Esophagus muscularis mucosa (tissue), 4 donors: ENCODE results near the gene HOXC12. TPM values are rescaled to one million over a fixed set of nuclear protein-coding genes. Genes with fewer than 3 reads are reported as not detected.
A peak's percentile ranks its signal among the peaks of the same experiment; 100 is the strongest.

Source experiments
- DNase-seq: peaks from one replicate; pipeline ENCODE4 v3.0.0-alpha.2; 2017; ENCODE audit errors: extremely low spot score
- H3K27ac ChIP-seq, 4 donors: fragments of 200-600 bp; sonication (generic); replicated peaks in 1 of 4; 1 replicate in 3 of 4; 2 replicates in 1 of 4; pipeline ENCODE4 v1.5.1; 2016 to 2019; ENCODE audit warnings: mild to moderate bottlenecking in 1 of 4
- H3K27me3 ChIP-seq, 4 donors: fragments of 200-600 bp; sonication (generic); one replicate each; pipeline versions ENCODE4 v1.5.1 to v1.6.0; 2016 to 2019
- H3K36me3 ChIP-seq, 4 donors: fragments of 200-600 bp; sonication (generic); one replicate each; pipeline ENCODE4 v1.5.1; 2016 to 2019
- H3K4me1 ChIP-seq, 4 donors: fragments of 200-600 bp; sonication (generic); one replicate each; pipeline ENCODE4 v1.5.1; 2016 to 2019
- H3K4me3 ChIP-seq, 4 donors: fragments of 200-600 bp; sonication (generic); 1 replicate in 2 of 4; 2 replicates in 2 of 4; pipeline ENCODE4 v1.5.1; 2016 to 2019; ENCODE audit warnings: mild to moderate bottlenecking in 4 of 4, moderate library complexity in 1 of 4
- H3K9me3 ChIP-seq, 4 donors: fragments of 200-600 bp; sonication (generic); 1 replicate in 3 of 4; 2 replicates in 1 of 4; pipeline ENCODE4 v1.5.1; 2016 to 2019
- EP300 ChIP-seq: sonication (generic); formaldehyde crosslinking; IDR thresholded peaks from one replicate; pipeline ENCODE4 v1.6.1; 2017; ENCODE audit warnings: antibody characterized with exemption
- POLR2A ChIP-seq: fragments of 450-650 bp; IDR thresholded peaks from one replicate; pipeline ENCODE4 v1.6.1; 2017; ENCODE audit warnings: antibody characterized with exemption, moderate library complexity, mild to moderate bottlenecking, low read depth
- POLR2AphosphoS5 ChIP-seq, 2 donors: sonication (generic); formaldehyde crosslinking; IDR thresholded peaks; one replicate each; pipeline ENCODE4 v1.6.1; 2017; ENCODE audit warnings: antibody characterized with exemption in 2 of 2
- WGBS: methylation state at CpG from one replicate; pipeline ENCODE4 v1.1.5; 2018; 5-methylcytosine and 5-hydroxymethylcytosine counted together
- intact Hi-C: fragments of 100-400 bp; cut with DNase I; formaldehyde crosslinking; loops from one replicate; pipeline ENCODE4 v1.15.1; 2023
- total RNA-seq, 4 donors: library from RNA; depleted of rRNA; stranded (reverse); fragments of >200 nt; gene quantifications; one replicate each; pipeline versions ENCODE4 v1.1.0 to v1.2.1, GENCODE V29; 2016
- TF ChIP-seq, protein P1 (sequence below), 3 experiments: fragments of 200-600 bp in 2 of 3; fragments of 450-650 bp in 1 of 3; sonication (generic) in 2 of 3; IDR thresholded peaks; one replicate each; pipeline ENCODE4 v1.5.1; 2017 to 2019; ENCODE audit warnings: antibody characterized with exemption in 3 of 3, mild to moderate bottlenecking in 2 of 3, moderate library complexity in 1 of 3

The HOXC12 gene
- total RNA-seq, 4 donors from 2014 or later: not detected

DNA sequence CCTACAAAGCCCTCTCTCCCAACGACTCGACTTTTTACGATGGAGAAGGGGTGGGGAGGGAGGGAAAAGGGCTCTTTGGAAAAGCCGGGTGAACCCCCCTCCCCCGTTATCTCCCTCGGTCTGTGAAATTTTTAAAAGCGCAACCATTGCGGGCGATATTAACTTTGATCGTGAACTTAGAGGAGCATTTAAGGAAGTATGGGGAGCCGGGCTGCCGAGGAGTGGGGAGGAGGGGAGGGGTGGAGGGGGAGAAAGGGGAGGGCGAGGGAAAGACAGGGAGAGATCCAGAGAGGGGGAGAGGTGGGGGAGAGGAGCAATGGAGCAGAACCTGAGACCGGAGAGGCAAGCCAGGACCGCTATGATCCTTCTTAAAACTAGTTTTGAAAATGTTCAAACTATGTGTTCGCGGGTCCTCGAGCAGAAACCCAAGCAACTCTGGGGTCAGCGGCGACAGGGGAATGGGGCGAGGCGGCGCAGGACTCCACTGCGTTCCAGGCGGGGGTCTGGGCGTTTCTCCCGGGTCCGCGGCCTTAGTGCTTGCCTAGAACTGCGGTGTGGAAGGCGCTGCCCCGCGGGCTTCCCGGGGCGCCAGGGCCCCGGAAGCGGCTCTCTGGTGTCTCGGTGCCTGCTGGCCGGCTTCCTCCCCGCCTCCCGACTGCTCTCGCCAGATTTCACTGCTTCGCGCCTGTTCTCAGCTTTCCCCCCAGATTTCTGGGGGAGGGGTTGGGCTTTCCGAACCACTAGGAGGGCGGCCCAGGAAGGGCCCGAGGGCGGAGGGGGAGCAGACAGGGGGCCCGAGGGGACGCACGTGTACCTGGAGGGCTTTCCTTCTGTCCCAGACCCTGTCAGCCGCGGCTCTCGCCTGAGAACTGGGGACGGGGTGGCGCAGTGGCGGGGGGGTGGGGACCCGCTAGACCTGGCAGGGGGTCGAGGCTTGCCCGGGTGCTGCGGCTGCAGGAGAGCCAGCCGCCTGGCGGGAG is 19.7 kb downstream of the HOXC12 start, which contains the start of gene HOTAIR:
Gene HOTAIR, minus strand, starts transcription at position 871 of the 980 bp plus-strand sequence.
- no peak for DNase-seq
- TF ChIP-seq, protein P1, sequence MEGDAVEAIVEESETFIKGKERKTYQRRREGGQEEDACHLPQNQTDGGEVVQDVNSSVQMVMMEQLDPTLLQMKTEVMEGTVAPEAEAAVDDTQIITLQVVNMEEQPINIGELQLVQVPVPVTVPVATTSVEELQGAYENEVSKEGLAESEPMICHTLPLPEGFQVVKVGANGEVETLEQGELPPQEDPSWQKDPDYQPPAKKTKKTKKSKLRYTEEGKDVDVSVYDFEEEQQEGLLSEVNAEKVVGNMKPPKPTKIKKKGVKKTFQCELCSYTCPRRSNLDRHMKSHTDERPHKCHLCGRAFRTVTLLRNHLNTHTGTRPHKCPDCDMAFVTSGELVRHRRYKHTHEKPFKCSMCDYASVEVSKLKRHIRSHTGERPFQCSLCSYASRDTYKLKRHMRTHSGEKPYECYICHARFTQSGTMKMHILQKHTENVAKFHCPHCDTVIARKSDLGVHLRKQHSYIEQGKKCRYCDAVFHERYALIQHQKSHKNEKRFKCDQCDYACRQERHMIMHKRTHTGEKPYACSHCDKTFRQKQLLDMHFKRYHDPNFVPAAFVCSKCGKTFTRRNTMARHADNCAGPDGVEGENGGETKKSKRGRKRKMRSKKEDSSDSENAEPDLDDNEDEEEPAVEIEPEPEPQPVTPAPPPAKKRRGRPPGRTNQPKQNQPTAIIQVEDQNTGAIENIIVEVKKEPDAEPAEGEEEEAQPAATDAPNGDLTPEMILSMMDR (IDR thresholded peaks at IDR 0.05): no peak
- no peak for TF ChIP-seq POLR2AphosphoS5 (IDR thresholded peaks at IDR 0.05)
- TF ChIP-seq EP300: no peak
- TF ChIP-seq POLR2A: no peak
- Histone ChIP-seq H3K9me3 (no peaks in the 10 kb centered on the region), H3K4me1 (peaks cover 24 to 30% (median 28%) of the 10 kb centered on the region in 4 donors), H3K36me3 (no peaks in the 10 kb centered on the region), H3K27me3 (peaks cover 16 to 100% (median 97%) of the 10 kb centered on the region in 4 donors), H3K27ac (no peak within 1 kb of the TSS), H3K4me3 (peak within 1 kb of the TSS; percentile 31 to 46 (median 32))
- WGBS: 3% methylated on average over 26 of the region's 63 CpGs
- intact Hi-C loops: no loop called here

DNA sequence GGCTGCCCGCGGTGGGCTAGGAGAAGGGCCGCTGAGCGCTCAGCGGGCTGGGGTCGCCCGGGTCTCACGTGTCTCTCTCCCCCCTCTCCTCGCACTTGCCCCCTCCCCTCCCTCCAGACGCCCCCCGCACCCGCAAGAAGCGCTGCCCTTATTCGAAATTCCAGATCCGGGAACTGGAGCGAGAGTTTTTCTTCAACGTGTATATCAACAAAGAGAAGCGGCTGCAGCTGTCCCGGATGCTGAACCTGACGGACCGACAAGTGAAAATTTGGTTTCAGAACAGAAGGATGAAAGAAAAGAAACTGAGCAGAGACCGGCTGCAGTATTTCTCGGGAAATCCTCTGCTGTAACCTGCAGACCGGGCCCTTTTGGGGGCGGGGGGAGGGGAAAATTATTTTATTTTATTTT is 20.4 kb downstream of the HOXC12 start:
- intact Hi-C loops: no loop called here
- Histone ChIP-seq H3K9me3 (no peaks in the 10 kb centered on the region), H3K4me3 (peak overlapping the region; percentile 31 to 46 (median 32)), H3K27me3 (peaks cover 16 to 100% (median 96%) of the 10 kb centered on the region in 4 donors), H3K4me1 (peaks cover 24 to 30% (median 28%) of the 10 kb centered on the region in 4 donors), H3K36me3 (no peaks in the 10 kb centered on the region), H3K27ac (no peak overlapping the region)
- 2% methylated on average over 16 of the region's 25 CpGs for WGBS
- no peak for DNase-seq
- TF ChIP-seq, protein P1 (IDR thresholded peaks at IDR 0.05): no peak
- TF ChIP-seq POLR2AphosphoS5 (IDR thresholded peaks at IDR 0.05) (no peak), EP300 (no peak), POLR2A (no peak)

DNA sequence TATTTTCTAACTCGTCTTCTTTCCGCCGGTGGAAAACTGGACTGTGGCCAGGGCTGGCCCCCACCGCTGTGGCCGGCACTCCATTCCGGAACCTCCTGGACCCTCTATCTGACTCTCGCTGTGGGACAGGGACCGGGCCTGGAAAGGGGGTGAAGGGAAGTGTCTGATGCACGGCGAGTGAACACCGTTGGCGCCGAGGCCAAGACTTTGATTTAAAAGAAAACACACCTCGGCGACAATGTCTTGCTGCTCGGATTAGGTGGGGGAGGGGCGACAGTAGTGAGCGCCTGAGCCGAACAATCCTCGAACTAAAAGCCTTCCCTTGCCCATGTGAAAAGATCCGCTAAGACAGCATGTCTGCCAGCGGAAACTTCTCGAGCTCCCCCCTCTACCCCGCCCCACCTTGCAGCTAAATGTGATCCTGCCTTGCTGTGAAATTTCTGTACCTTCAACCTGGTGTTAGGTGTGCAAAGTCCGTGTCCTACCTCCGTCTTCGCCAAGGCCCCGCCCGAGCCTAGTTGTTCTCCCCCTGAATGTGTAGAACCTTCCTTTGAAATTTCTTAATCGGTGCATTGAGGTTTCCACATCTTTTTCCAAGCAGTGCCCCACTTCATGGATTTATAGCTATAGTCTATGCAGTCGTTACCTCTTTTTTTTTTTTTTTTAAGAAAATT is 20.9 kb downstream of the HOXC12 start:
- no peaks in the 10 kb centered on the region for H3K9me3 ChIP-seq
- no peaks in the 10 kb centered on the region for H3K36me3 ChIP-seq
- intact Hi-C loops: no loop called here
- 12% methylated on average over 31 of the region's 31 CpGs for WGBS
- no peak for TF ChIP-seq POLR2A
- TF ChIP-seq, protein P1 (IDR thresholded peaks at IDR 0.05): no peak
- no peak for TF ChIP-seq POLR2AphosphoS5 (IDR thresholded peaks at IDR 0.05)
- TF ChIP-seq EP300: no peak
- peaks cover 24 to 30% (median 28%) of the 10 kb centered on the region in 4 donors for H3K4me1 ChIP-seq
- H3K27me3 ChIP-seq: peaks cover 16 to 100% (median 93%) of the 10 kb centered on the region in 4 donors
- no peak overlapping the region for H3K27ac ChIP-seq
- peak overlapping the region in 2 of 4 donors; percentile 31 for H3K4me3 ChIP-seq
- no peak for DNase-seq

DNA sequence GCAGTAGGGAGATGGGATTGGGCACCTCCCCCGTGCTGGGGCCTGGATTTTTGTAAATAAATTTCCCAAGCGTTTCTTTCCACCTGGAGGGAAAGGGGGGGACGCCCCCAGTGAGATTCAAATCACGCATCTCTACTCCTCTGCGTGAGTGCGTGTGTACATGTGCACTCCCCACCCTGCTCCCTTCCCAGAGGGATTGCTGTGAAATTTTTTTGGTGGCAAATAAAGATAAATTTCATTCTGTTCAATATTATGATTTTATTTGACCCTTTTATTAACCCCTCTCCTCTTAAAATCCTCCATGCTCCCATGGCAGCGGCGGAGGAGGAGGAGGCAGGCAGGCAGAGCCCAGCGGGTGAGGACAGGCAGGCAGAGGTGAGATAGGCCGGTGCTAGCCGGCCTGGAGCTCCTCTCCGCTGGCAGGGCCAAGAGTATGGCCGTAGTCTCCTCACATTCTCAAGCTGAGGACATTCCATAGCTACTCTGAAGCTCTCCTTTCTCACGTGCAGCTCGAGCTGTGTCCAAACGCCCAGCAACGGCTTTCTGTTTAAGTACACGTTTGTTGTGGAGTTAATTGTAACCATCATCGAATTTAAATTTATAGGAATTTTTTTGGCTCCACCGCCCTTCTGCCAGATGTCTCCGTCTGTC is 21.6 kb downstream of the HOXC12 start:
- TF ChIP-seq POLR2A: no peak
- no peak for TF ChIP-seq EP300
- TF ChIP-seq, protein P1 (IDR thresholded peaks at IDR 0.05): no peak
- no peak for TF ChIP-seq POLR2AphosphoS5 (IDR thresholded peaks at IDR 0.05)
- peaks cover 16 to 100% (median 89%) of the 10 kb centered on the region in 4 donors for H3K27me3 ChIP-seq
- peaks cover 24 to 30% (median 28%) of the 10 kb centered on the region in 4 donors for H3K4me1 ChIP-seq
- intact Hi-C loops: no loop called here
- H3K9me3 ChIP-seq: no peaks in the 10 kb centered on the region
- 14% methylated on average over 21 of the region's 21 CpGs for WGBS
- no peak overlapping the region for H3K4me3 ChIP-seq
- DNase-seq: no peak
- no peak overlapping the region for H3K27ac ChIP-seq
- no peaks in the 10 kb centered on the region for H3K36me3 ChIP-seq
